Measurements from ENCODE around the gene RPS6KB2.

- TF ChIP-seq CTCF (conservative IDR thresholded peaks at IDR 0.05; ENCODE audit: low read depth, low read length) = no peak
- no peak for TF ChIP-seq EZH2 (IDR thresholded peaks at IDR 0.05; ENCODE audit: borderline replicate concordance, low read depth, low read length, poor library complexity, severe bottlenecking)
Measured at GRCh38 chr11:67468056-67468455, 39.8 kb downstream of the RPS6KB2 start.
